GM19397 (cell line): ENCODE results near the gene LAMC1.

ENCODE experiments used
- ATAC-seq: cut with Tn5 transposase; IDR thresholded peaks from one replicate; pipeline ENCODE4 v1.9.1; 2021; ENCODE audit warnings: mild to moderate bottlenecking, moderate library complexity; ENCODE audit not compliant: unreplicated experiment

LAMC1 gene

GRCh38 chr1:183019860-183020259 is 3.4 kb upstream of the LAMC1 start:
- no peak for ATAC-seq

GRCh38 chr1:183021405-183022201 is 1.6 kb upstream of the LAMC1 start:
- ATAC-seq, result no peak

GRCh38 chr1:183022202-183023145 is 746 bp upstream of the LAMC1 start:
- ATAC-seq, result peak; percentile 40

- peak; percentile 69 for ATAC-seq
These were observed 539 bp downstream of the LAMC1 start for GRCh38 chr1:183023601-183024316.

GRCh38 chr1:183024317-183025009 is 1.2 kb downstream of the LAMC1 start:
- no peak for ATAC-seq

GRCh38 chr1:183025010-183025337 is 1.8 kb downstream of the LAMC1 start:
- ATAC-seq, result no peak

GRCh38 chr1:183025782-183026774 is 2.9 kb downstream of the LAMC1 start:
- no peak for ATAC-seq

GRCh38 chr1:183027031-183027430 is 3.8 kb downstream of the LAMC1 start:
- ATAC-seq, result no peak

- ATAC-seq, result no peak
These were observed 4.6 kb downstream of the LAMC1 start for GRCh38 chr1:183027791-183028190.

GRCh38 chr1:183029591-183030000 is 6.4 kb downstream of the LAMC1 start:
- ATAC-seq, result no peak

GRCh38 chr1:183030053-183030452 is 6.8 kb downstream of the LAMC1 start:
- ATAC-seq, result no peak

- ATAC-seq, result no peak
These were observed 9.1 kb downstream of the LAMC1 start for GRCh38 chr1:183032122-183032921.

- ATAC-seq, result no peak
These were observed 10.0 kb downstream of the LAMC1 start for GRCh38 chr1:183033205-183033604.

- ATAC-seq, result no peak
These were observed 11.5 kb downstream of the LAMC1 start for GRCh38 chr1:183034682-183035081.

- ATAC-seq, result no peak
These were observed 15.2 kb downstream of the LAMC1 start for GRCh38 chr1:183038333-183038866.

GRCh38 chr1:183038913-183039312 is 15.7 kb downstream of the LAMC1 start:
- ATAC-seq, result no peak

- ATAC-seq, result no peak
These were observed 16.1 kb downstream of the LAMC1 start for GRCh38 chr1:183039330-183039729.

GRCh38 chr1:183039985-183040447 is 16.8 kb downstream of the LAMC1 start:
- ATAC-seq, result no peak
